ENCODE results near the gene PAQR5.

- no peak for TF ChIP-seq CTCF (IDR thresholded peaks at IDR 0.05)
- no peak for TF ChIP-seq POLR2A (IDR thresholded peaks at IDR 0.05)
Measured at GRCh38 chr15:69290346-69291164, 8.2 kb upstream of the PAQR5 start.
